Measurements from ENCODE around the gene PGGHG. TPM values are rescaled to one million over a fixed set of nuclear protein-coding genes. Genes with fewer than 3 reads are reported as not detected.

Gene PGGHG
- total and polyA plus RNA-seq, 10 of the 15 experiments (the other 5 are each of a cell fraction or from before 2014, with no cell fraction given), result 0.10 to 8.3 (median 1.8) TPM

DNA sequence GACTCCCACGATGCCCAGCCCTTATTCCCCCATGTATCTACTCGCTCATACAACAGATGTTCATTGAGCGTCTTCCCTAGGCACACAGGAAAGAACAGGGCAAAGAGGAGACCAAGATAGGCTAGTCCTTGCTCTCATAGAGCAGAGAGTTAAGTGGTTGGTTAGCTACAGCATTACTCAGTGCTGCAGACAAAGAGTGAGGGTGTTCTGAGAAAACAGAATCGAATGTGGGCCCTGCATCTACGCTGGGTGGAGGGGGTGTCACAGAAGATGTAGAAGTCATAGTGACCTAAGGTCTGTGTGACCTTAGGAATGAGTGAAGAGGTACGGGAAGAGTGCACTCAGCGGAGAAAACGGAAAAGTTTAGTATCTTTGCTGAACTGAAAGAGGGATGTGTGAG, 39.9 kb upstream of the PGGHG start:
- ChIA-PET POLR2A (interaction anchor here (1.5 kb wide), 1 partner anchor 41 kb away, joined by 3 read pairs; the partner anchor contains the start of genes BET1L and RIC8A), RAD21 (ENCODE audit: unreplicated experiment) (interaction anchor here (0.9 kb wide), 1 partner anchor 8 kb away, joined by 3 read pairs; no protein-coding TSS in a partner anchor), CTCF (interaction anchor here (0.6 to 3.9 kb wide), 5 partner anchors 8 to 115 kb away, joined by 3 to 45 read pairs (median 6); no protein-coding TSS in a partner anchor), SMC1A (ENCODE audit: uncharacterized antibody, unreplicated experiment) (interaction anchor here (1.0 to 5.6 kb wide), 2 partner anchors 11 to 19 kb away, joined by 5 to 38 read pairs; partner anchors contain the start of gene PSMD13)
- Histone ChIP-seq H3K9ac (ENCODE audit: control insufficient read depth, insufficient read depth, low read length) (no peak overlapping the region), H3K36me3 (ENCODE audit: control insufficient read depth in 2 of 2, insufficient read depth in 2 of 2, low read length in 1 of 2) (peaks cover 28 to 30% of the 10 kb centered on the region in 2 experiments), H2AFZ (ENCODE audit: control insufficient read depth, low read depth, low read length) (no peak overlapping the region), H4K20me1 (ENCODE audit: control insufficient read depth, insufficient read depth) (no peaks in the 10 kb centered on the region), H3K27me3 (replicated peaks in 1 of 2; ENCODE audit: control insufficient read depth in 2 of 2, insufficient read depth in 2 of 2, low read length in 1 of 2) (no peaks in the 10 kb centered on the region), H3K79me2 (ENCODE audit: control insufficient read depth, insufficient read depth, low read length) (no peaks in the 10 kb centered on the region), H3K9me3 (replicated peaks; ENCODE audit: control insufficient read depth, insufficient read depth, low read length) (no peaks in the 10 kb centered on the region), H3K4me2 (ENCODE audit: control insufficient read depth, insufficient read depth) (no peak overlapping the region), H3K4me3 (no peak overlapping the region), H3K4me1 (ENCODE audit: control insufficient read depth, insufficient read depth, low read length) (no peaks in the 10 kb centered on the region), H3K27ac (ENCODE audit: control insufficient read depth, insufficient read depth) (no peak overlapping the region)
- BruUV-seq (replicated peaks), result no TSS peak
- intact Hi-C loops (cut with micrococcal nuclease; ENCODE audit: unreplicated experiment) (no loop called here), in situ Hi-C loops (cut with MboI) (no loop called here)
- FAIRE-seq (no peak), DNase-seq (ENCODE audit: low read depth, low spot score) (no peak), ATAC-seq (no peak)
- 83% methylated on average over 8 of the region's 8 CpGs for WGBS (ENCODE audit: insufficient coverage, insufficient replicate concordance, low lambda C conversion rate, missing lambda C conversion rate)
- TF ChIP-seq POLR2A (IDR thresholded peaks at IDR 0.05; ENCODE audit: low read depth, low read length) (0 out of 2 replicates have a peak, but pooled peaks have one; percentile 13), TCF3 (IDR thresholded peaks at IDR 0.05; ENCODE audit: borderline replicate concordance, insufficient read depth, low read depth, low read length) (no peak), SIX5 (IDR thresholded peaks at IDR 0.05; ENCODE audit: low read depth, low read length, severe bottlenecking) (no peak)

DNA sequence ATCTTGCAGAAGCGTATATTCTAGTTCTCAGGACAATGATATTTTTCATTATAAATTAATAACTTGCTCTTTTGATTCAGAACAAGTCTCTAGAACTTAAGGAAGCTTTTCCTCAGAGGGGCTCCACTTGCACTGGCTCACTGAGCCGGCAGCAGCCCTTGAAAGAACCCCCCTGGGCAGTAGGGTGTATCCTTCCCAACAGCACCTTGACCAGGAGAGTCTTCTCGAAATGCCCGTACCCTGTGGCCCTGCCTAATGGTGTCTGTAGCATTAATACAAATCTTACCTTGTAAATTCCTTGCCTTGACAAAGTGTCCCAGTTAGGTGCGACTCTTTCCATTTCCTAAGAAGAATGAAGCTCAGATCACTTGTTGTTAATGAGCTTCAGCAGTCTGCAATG, 38.7 kb upstream of the PGGHG start:
- H2AFZ ChIP-seq (ENCODE audit: control insufficient read depth, low read depth, low read length), result no peak overlapping the region
- in situ Hi-C loops (cut with MboI), result loop anchor here (5.0 kb wide), 1 partner anchor 107 kb away; no protein-coding TSS in a partner anchor
- intact Hi-C loops (cut with micrococcal nuclease; ENCODE audit: unreplicated experiment), result no loop called here
- FAIRE-seq (no peak), ATAC-seq (no peak), DNase-seq (ENCODE audit: low read depth, low spot score) (no peak)
- no peaks in the 10 kb centered on the region for H3K27me3 ChIP-seq (replicated peaks in 1 of 2; ENCODE audit: control insufficient read depth in 2 of 2, insufficient read depth in 2 of 2, low read length in 1 of 2)
- no peak overlapping the region for H3K4me3 ChIP-seq
- H3K4me2 ChIP-seq (ENCODE audit: control insufficient read depth, insufficient read depth), result no peak overlapping the region
- ChIA-PET SMC1A (ENCODE audit: uncharacterized antibody, unreplicated experiment) (interaction anchor here (0.6 to 5.6 kb wide), 23 partner anchors 9 to 271 kb away, joined by 3 to 38 read pairs (median 5); partner anchors contain the start of genes IFITM2 and PSMD13), CTCF (interaction anchor here (0.6 to 3.9 kb wide), 30 partner anchors 8 to 207 kb away, joined by 3 to 45 read pairs (median 6); partner anchors contain the start of genes BET1L, IFITM2, PGGHG and RIC8A), POLR2A (interaction anchor here (0.9 to 2.0 kb wide), 8 partner anchors 11 to 105 kb away, joined by 3 to 6 read pairs (median 6); partner anchors contain the start of genes IFITM2, PGGHG and PSMD13), RAD21 (ENCODE audit: unreplicated experiment) (interaction anchor here (0.5 to 2.0 kb wide), 18 partner anchors 8 to 198 kb away, joined by 3 to 23 read pairs (median 5); partner anchors contain the start of genes BET1L, PGGHG, PSMD13 and RIC8A)
- no peaks in the 10 kb centered on the region for H3K79me2 ChIP-seq (ENCODE audit: control insufficient read depth, insufficient read depth, low read length)
- WGBS (ENCODE audit: insufficient coverage, insufficient replicate concordance, low lambda C conversion rate, missing lambda C conversion rate), result 95% methylated on average over 5 of the region's 5 CpGs
- no peak overlapping the region for H3K27ac ChIP-seq (ENCODE audit: control insufficient read depth, insufficient read depth)
- no peaks in the 10 kb centered on the region for H4K20me1 ChIP-seq (ENCODE audit: control insufficient read depth, insufficient read depth)
- no peak overlapping the region for H3K9ac ChIP-seq (ENCODE audit: control insufficient read depth, insufficient read depth, low read length)
- peaks cover 25 to 27% of the 10 kb centered on the region in 2 experiments for H3K36me3 ChIP-seq (ENCODE audit: control insufficient read depth in 2 of 2, insufficient read depth in 2 of 2, low read length in 1 of 2)
- no peaks in the 10 kb centered on the region for H3K9me3 ChIP-seq (replicated peaks; ENCODE audit: control insufficient read depth, insufficient read depth, low read length)
- H3K4me1 ChIP-seq (ENCODE audit: control insufficient read depth, insufficient read depth, low read length), result no peaks in the 10 kb centered on the region
- BruUV-seq (replicated peaks), result no TSS peak
- TF ChIP-seq IKZF2 (IDR thresholded peaks at IDR 0.05) (no peak), NFYA (IDR thresholded peaks at IDR 0.05; ENCODE audit: borderline replicate concordance, low read depth, low read length) (no peak), NBN (IDR thresholded peaks at IDR 0.05) (no peak), RAD21 (IDR thresholded peaks at IDR 0.05; ENCODE audit: insufficient read depth, low read depth, low read length) (no peak), MYB (IDR thresholded peaks at IDR 0.05; ENCODE audit: borderline replicate concordance, low read depth, low read length) (no peak), KLF5 (IDR thresholded peaks at IDR 0.05; ENCODE audit: partially characterized antibody) (no peak), ASH2L (IDR thresholded peaks at IDR 0.05; ENCODE audit: borderline replicate concordance, low read depth) (no peak), CEBPB (IDR thresholded peaks at IDR 0.05; ENCODE audit: borderline replicate concordance in 1 of 2, low read depth in 2 of 2, low read length in 2 of 2) (no peak)
- TF ChIP-seq, protein P1, sequence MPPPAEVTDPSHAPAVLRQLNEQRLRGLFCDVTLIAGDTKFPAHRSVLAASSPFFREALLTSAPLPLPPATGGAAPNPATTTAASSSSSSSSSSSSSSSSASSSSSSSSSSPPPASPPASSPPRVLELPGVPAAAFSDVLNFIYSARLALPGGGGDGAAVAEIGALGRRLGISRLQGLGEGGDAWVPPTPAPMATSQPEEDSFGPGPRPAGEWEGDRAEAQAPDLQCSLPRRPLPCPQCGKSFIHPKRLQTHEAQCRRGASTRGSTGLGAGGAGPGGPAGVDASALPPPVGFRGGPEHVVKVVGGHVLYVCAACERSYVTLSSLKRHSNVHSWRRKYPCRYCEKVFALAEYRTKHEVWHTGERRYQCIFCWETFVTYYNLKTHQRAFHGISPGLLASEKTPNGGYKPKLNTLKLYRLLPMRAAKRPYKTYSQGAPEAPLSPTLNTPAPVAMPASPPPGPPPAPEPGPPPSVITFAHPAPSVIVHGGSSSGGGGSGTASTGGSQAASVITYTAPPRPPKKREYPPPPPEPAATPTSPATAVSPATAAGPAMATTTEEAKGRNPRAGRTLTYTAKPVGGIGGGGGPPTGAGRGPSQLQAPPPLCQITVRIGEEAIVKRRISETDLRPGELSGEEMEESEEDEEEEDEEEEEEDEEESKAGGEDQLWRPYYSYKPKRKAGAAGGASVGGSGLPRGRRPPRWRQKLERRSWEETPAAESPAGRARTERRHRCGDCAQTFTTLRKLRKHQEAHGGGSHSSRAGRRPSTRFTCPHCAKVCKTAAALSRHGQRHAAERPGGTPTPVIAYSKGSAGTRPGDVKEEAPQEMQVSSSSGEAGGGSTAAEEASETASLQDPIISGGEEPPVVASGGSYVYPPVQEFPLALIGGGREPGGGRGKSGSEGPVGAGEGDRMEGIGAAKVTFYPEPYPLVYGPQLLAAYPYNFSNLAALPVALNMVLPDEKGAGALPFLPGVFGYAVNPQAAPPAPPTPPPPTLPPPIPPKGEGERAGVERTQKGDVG (CRISPR knock-in tag; IDR thresholded peaks at IDR 0.05), result no peak
- TF ChIP-seq, protein P2, sequence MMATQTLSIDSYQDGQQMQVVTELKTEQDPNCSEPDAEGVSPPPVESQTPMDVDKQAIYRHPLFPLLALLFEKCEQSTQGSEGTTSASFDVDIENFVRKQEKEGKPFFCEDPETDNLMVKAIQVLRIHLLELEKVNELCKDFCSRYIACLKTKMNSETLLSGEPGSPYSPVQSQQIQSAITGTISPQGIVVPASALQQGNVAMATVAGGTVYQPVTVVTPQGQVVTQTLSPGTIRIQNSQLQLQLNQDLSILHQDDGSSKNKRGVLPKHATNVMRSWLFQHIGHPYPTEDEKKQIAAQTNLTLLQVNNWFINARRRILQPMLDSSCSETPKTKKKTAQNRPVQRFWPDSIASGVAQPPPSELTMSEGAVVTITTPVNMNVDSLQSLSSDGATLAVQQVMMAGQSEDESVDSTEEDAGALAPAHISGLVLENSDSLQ (IDR thresholded peaks at IDR 0.05), result no peak

Measured in GM12878 (cell line).